HepG2 (cell line): ENCODE data around the gene SMTNL2. TPM values are rescaled to one million over a fixed set of nuclear protein-coding genes. Genes with fewer than 3 reads are reported as not detected.

ENCODE experiments used
- ATAC-seq: fragments of 200-7000 bp; cut with Tn5 transposase; 3 replicates; pipeline ENCODE4 v1.9.1; 2020; ENCODE audit warnings: mild to moderate bottlenecking, moderate library complexity
- BruUV-seq: library from RNA; stranded (reverse); fragments of 400-500 nt; replicated peaks from 2 replicates; lab custom pipeline; 2021; lab: Mats Ljungman, UMichigan
- CTCF ChIA-PET: fragments of 300-600 bp; formaldehyde crosslinking; extraction: SDS; loops from one replicate; lab custom pipeline; 2021; ENCODE audit warnings: low total read pairs, inconsistent platforms, low intra/inter-chr PET ratio; lab: Yijun Ruan, JAX
- POLR2A ChIA-PET: fragments of 350-600 bp; sonication (Branson Sonifier 250); formaldehyde crosslinking; loops from one replicate; lab custom pipeline; 2020; ENCODE audit warnings: antibody characterized with exemption, inconsistent platforms; lab: Yijun Ruan, JAX
- DNase-seq: peaks from one replicate; pipeline ENCODE4 v3.0.0-alpha.2; 2015; ENCODE audit warnings: low spot score
- FAIRE-seq: peaks from 3 replicates; lab custom pipeline; 2011; peaks lifted over from hg19 to GRCh38; lab: Jason Lieb, UNC
- H2AFZ ChIP-seq: one replicate; pipeline ENCODE4 v1.6.1; 2011; ENCODE audit warnings: low read length, inconsistent platforms
- H3K27ac ChIP-seq: fragments of 300-600 bp; 3 replicates; pipeline ENCODE4 v1.8.0; 2011; ENCODE audit warnings: mixed run types, mild to moderate bottlenecking, mixed read lengths, low read length, inconsistent platforms; ENCODE audit not compliant: insufficient read depth; ENCODE audit errors: extremely low read length
- H3K27me3 ChIP-seq, 2 experiments: fragments of 200-600 bp in 1 of 2; 2 replicates in 1 of 2; 3 replicates in 1 of 2; pipeline versions ENCODE4 v1.6.0 to v1.8.0; 2011; ENCODE audit warnings: low read length in 2 of 2, mild to moderate bottlenecking in 2 of 2, moderate library complexity in 2 of 2, inconsistent platforms in 1 of 2; ENCODE audit not compliant: insufficient read depth in 2 of 2, control insufficient read depth in 1 of 2
- H3K36me3 ChIP-seq, 2 experiments: fragments of 200-600 bp in 1 of 2; replicated peaks in 1 of 2; 2 replicates in 1 of 2; 3 replicates in 1 of 2; pipeline versions ENCODE4 v1.5.1 to v1.8.0; 2011; ENCODE audit warnings: low read length in 2 of 2, inconsistent platforms in 1 of 2; ENCODE audit not compliant: insufficient read depth in 2 of 2, control insufficient read depth in 1 of 2
- H3K4me1 ChIP-seq: 2 replicates; pipeline ENCODE4 v1.5.1; 2012; ENCODE audit warnings: low read length, inconsistent platforms; ENCODE audit not compliant: insufficient read depth
- H3K4me2 ChIP-seq: 2 replicates; pipeline ENCODE4 v1.6.0; 2011; ENCODE audit warnings: low read depth, low read length, inconsistent platforms
- H3K4me3 ChIP-seq, 3 experiments: fragments of 200-600 bp in 1 of 3; sonication (generic), shearing (Covaris generic) in 1 of 3; replicated peaks in 1 of 3; 2 replicates each; pipeline ENCODE4 v1.5.1; 2011 to 2016; ENCODE audit warnings: low read length in 3 of 3, inconsistent platforms in 2 of 3, low read depth in 2 of 3, mild to moderate bottlenecking in 2 of 3, control low read depth in 1 of 3, mixed read lengths in 1 of 3; ENCODE audit not compliant: insufficient read depth in 1 of 3
- H3K79me2 ChIP-seq: one replicate; pipeline ENCODE4 v1.6.1; 2011; ENCODE audit warnings: low read length, inconsistent platforms; ENCODE audit not compliant: insufficient read depth
- H3K9ac ChIP-seq: 2 replicates; pipeline ENCODE4 v1.6.0; 2011; ENCODE audit warnings: mild to moderate bottlenecking, low read depth, low read length, inconsistent platforms; ENCODE audit not compliant: insufficient read depth
- H3K9me3 ChIP-seq: 2 replicates; pipeline ENCODE4 v1.5.1; 2012; ENCODE audit warnings: mild to moderate bottlenecking, low read length
- H4K20me1 ChIP-seq: 2 replicates; pipeline ENCODE4 v1.6.0; 2011; ENCODE audit warnings: inconsistent platforms, mild to moderate bottlenecking, low read length, moderate library complexity; ENCODE audit not compliant: insufficient read depth
- BCL6 ChIP-seq: IDR thresholded peaks from 2 replicates; pipeline ENCODE4 v1.6.1; 2016; ENCODE audit warnings: missing genetic modification reagents, missing compliant biosample characterization
- DNMT1 ChIP-seq: sonication (generic); formaldehyde crosslinking; IDR thresholded peaks from 2 replicates; pipeline ENCODE4 v1.5.1; 2020; ENCODE audit warnings: mild to moderate bottlenecking, missing genetic modification reagents
- JUN ChIP-seq: sonication (generic); formaldehyde crosslinking; IDR thresholded peaks from 2 replicates; pipeline ENCODE4 v1.4.0; 2020; ENCODE audit warnings: mild to moderate bottlenecking, missing genetic modification reagents
- NCOR1 ChIP-seq: fragments of 200-600 bp; sonication (generic); IDR thresholded peaks from 2 replicates; pipeline ENCODE4 v1.7.0; 2017; ENCODE audit warnings: antibody characterized with exemption, low read length, borderline replicate concordance
- NFKB2 ChIP-seq: sonication (generic); formaldehyde crosslinking; IDR thresholded peaks from 2 replicates; pipeline ENCODE4 v1.4.0; 2020; ENCODE audit warnings: missing genetic modification reagents, borderline replicate concordance
- NFKBIZ ChIP-seq: IDR thresholded peaks from 2 replicates; pipeline ENCODE4 v1.6.1; 2018; ENCODE audit warnings: missing genetic modification reagents, missing compliant biosample characterization
- PHF5A ChIP-seq: IDR thresholded peaks from one replicate; pipeline ENCODE4 v1.6.1; 2018; ENCODE audit warnings: low read depth, missing genetic modification reagents; ENCODE audit not compliant: unreplicated experiment
- POGZ ChIP-seq: sonication (generic); formaldehyde crosslinking; IDR thresholded peaks from 2 replicates; pipeline ENCODE4 v1.4.0; 2020; ENCODE audit warnings: mild to moderate bottlenecking, missing genetic modification reagents
- RELA ChIP-seq: sonication (generic); formaldehyde crosslinking; IDR thresholded peaks from 2 replicates; pipeline ENCODE4 v1.4.0; 2020; ENCODE audit warnings: missing genetic modification reagents
- RXRA ChIP-seq: sonication (generic); formaldehyde crosslinking; IDR thresholded peaks from 2 replicates; pipeline ENCODE4 v1.5.1; 2020; ENCODE audit warnings: missing genetic modification reagents
- RXRB ChIP-seq: IDR thresholded peaks from 2 replicates; pipeline ENCODE4 v1.6.1; 2016; ENCODE audit warnings: borderline replicate concordance, missing genetic modification reagents, missing compliant biosample characterization
- THAP7 ChIP-seq: sonication (generic); formaldehyde crosslinking; IDR thresholded peaks from 2 replicates; pipeline ENCODE4 v1.8.1; 2023; ENCODE audit warnings: mild to moderate bottlenecking, missing genetic modification reagents
- ZBTB20 ChIP-seq: sonication (generic); formaldehyde crosslinking; IDR thresholded peaks from 2 replicates; pipeline ENCODE4 v1.8.1; 2023; ENCODE audit warnings: missing genetic modification reagents, low read depth, mild to moderate bottlenecking, borderline replicate concordance
- ZBTB37 ChIP-seq: sonication (generic); formaldehyde crosslinking; IDR thresholded peaks from 2 replicates; pipeline ENCODE4 v1.4.0; 2020; ENCODE audit warnings: mild to moderate bottlenecking, missing genetic modification reagents
- ZNF44 ChIP-seq: sonication (generic); formaldehyde crosslinking; IDR thresholded peaks from 2 replicates; pipeline ENCODE4 v1.5.1; 2020; ENCODE audit warnings: mild to moderate bottlenecking, missing genetic modification reagents
- ZNF446 ChIP-seq: sonication (generic); formaldehyde crosslinking; IDR thresholded peaks from 2 replicates; pipeline ENCODE4 v1.5.0; 2020; ENCODE audit warnings: mild to moderate bottlenecking, missing genetic modification reagents
- ZNF501 ChIP-seq: sonication (generic); formaldehyde crosslinking; IDR thresholded peaks from 2 replicates; pipeline ENCODE4 v1.5.1; 2020; ENCODE audit warnings: mild to moderate bottlenecking, moderate library complexity, missing genetic modification reagents
- ZNF710 ChIP-seq: sonication (generic); formaldehyde crosslinking; IDR thresholded peaks from 2 replicates; pipeline ENCODE4 v1.5.0; 2020; ENCODE audit warnings: mild to moderate bottlenecking, missing genetic modification reagents, borderline replicate concordance
- ZNF878 ChIP-seq: sonication (generic); formaldehyde crosslinking; IDR thresholded peaks from 2 replicates; pipeline ENCODE4 v1.8.1; 2023; ENCODE audit warnings: mild to moderate bottlenecking, missing genetic modification reagents, moderate library complexity
- WGBS: methylation state at CpG from one replicate; pipeline ENCODE4 v1.1.6; 2017; ENCODE audit warnings: low lambda C conversion rate; 5-methylcytosine and 5-hydroxymethylcytosine counted together
- in situ Hi-C: cut with HindIII; loops from 2 replicates; pipeline ENCODE4 v1.10.0; 2017; ENCODE audit warnings: low pct_unique_long_range_greater_than_20kb; ENCODE audit not compliant: extremely low pct_ligation_motif_present
- intact Hi-C: fragments of 100-400 bp; cut with micrococcal nuclease; formaldehyde crosslinking; loops from one replicate; pipeline ENCODE4 v1.10.0; 2022; ENCODE audit not compliant: unreplicated experiment
- polyA plus RNA-seq, 8 experiments: library from polyadenylated mRNA; depleted of rRNA in 3 of 8; stranded (reverse) in 7 of 8; unstranded in 1 of 8; fragments of >200 nt; fragmentation: Illumina TruSeq in 4 of 8; extraction: Trizol in 4 of 8; gene quantifications; 2 replicates each; pipeline versions ENCODE4 v1.2.1 to v1.2.3, GENCODE V29; 2011 to 2016; ENCODE audit warnings: low read depth in 4 of 8, missing spikeins in 1 of 8, mixed read lengths in 1 of 8; ENCODE audit not compliant: insufficient read depth in 1 of 8
- total RNA-seq, 5 experiments: library from RNA; depleted of rRNA; stranded (reverse); fragments of >200 nt; fragmentation: Illumina TruSeq; extraction: Trizol; gene quantifications; 2 replicates each; pipeline ENCODE4 v1.2.3, GENCODE V29; 2016; ENCODE audit warnings: low read depth in 1 of 5

The SMTNL2 gene
- total and polyA plus RNA-seq, 2 of the 13 experiments (the other 11 are each of a cell fraction or from before 2014, with no cell fraction given), result 0.41 to 5.1 TPM

GRCh38 chr17:4543557-4544026 lies 40.7 kb upstream of the SMTNL2 start (continued):
- TF ChIP-seq RXRB (CRISPR knock-in tag), result no peak
- no peak for TF ChIP-seq PHF5A (CRISPR knock-in tag)
- no peak for TF ChIP-seq RXRA (CRISPR knock-in tag)
- TF ChIP-seq NFKBIZ (CRISPR knock-in tag), result no peak

- H3K27me3 ChIP-seq, result no peaks in the 10 kb centered on the region
- TF ChIP-seq ZNF710 (no peak), ZBTB37 (CRISPR knock-in tag) (no peak), ZNF44 (no peak), BCL6 (CRISPR knock-in tag) (no peak), DNMT1 (CRISPR knock-in tag) (no peak), ZNF446 (no peak), POGZ (CRISPR knock-in tag) (no peak), ZBTB20 (no peak), JUN (no peak), ZNF878 (CRISPR knock-in tag) (no peak), ZNF501 (CRISPR knock-in tag) (no peak), THAP7 (CRISPR knock-in tag) (no peak), NFKB2 (CRISPR knock-in tag) (no peak), RELA (no peak), NCOR1 (no peak)
These were observed 40.0 kb upstream of the SMTNL2 start for GRCh38 chr17:4544135-4544950.

More at GRCh38 chr17:4544135-4544950, 40.0 kb upstream of the SMTNL2 start:
- POLR2A ChIA-PET, result interaction anchor here (0.6 to 1.0 kb wide), 2 partner anchors 10 to 11 kb away, joined by 3 to 5 read pairs; partner anchors contain the start of gene MYBBP1A
- Histone ChIP-seq H3K4me3 (no peak overlapping the region), H3K36me3 (peaks cover 47 to 86% of the 10 kb centered on the region in 2 experiments), H3K27ac (no peak overlapping the region), H3K9ac (no peak overlapping the region), H3K79me2 (no peaks in the 10 kb centered on the region), H3K4me1 (peaks cover 9% of the 10 kb centered on the region; the same call in 1 of the 2 replicates), H3K4me2 (no peak overlapping the region), H3K9me3 (no peaks in the 10 kb centered on the region), H2AFZ (no peak overlapping the region), H4K20me1 (0 out of 2 replicates have a peak, but pooled peaks cover 2% of the 10 kb centered on the region)
- ATAC-seq (no peak), DNase-seq (no peak), FAIRE-seq (no peak)
- intact Hi-C loops (no loop called here), in situ Hi-C loops (no loop called here)
- CTCF ChIA-PET, result no interaction called here
- 94% methylated on average over 16 of the region's 37 CpGs for WGBS
- no TSS peak for BruUV-seq
